Chondrocyte (in vitro differentiated cells): ENCODE results near the gene PIEZO2. TPM values are rescaled to one million over a fixed set of nuclear protein-coding genes. Genes with fewer than 3 reads are reported as not detected.
A peak's percentile ranks its signal among the peaks of the same experiment; 100 is the strongest.

Experiments used
- DNase-seq: peaks from one replicate; pipeline ENCODE4 v3.0.0; 2021; ENCODE audit warnings: mixed read lengths, low spot score
- H3K27ac Mint-ChIP-seq: one replicate; pipeline ENCODE4 v1.8.0; 2021; ENCODE audit warnings: mild to moderate bottlenecking, moderate library complexity, mixed read lengths; ENCODE audit not compliant: unreplicated experiment
- H3K27me3 Mint-ChIP-seq: 2 replicates; pipeline ENCODE4 v1.8.0; 2021; ENCODE audit warnings: low read depth, mixed read lengths
- H3K36me3 Mint-ChIP-seq: 2 replicates; pipeline ENCODE4 v1.8.0; 2021; ENCODE audit warnings: low read depth, mixed read lengths
- H3K4me1 Mint-ChIP-seq: 2 replicates; pipeline ENCODE4 v1.8.0; 2021; ENCODE audit warnings: low read depth, mild to moderate bottlenecking, mixed read lengths
- H3K4me3 Mint-ChIP-seq: one replicate; pipeline ENCODE4 v1.8.0; 2021; ENCODE audit warnings: mild to moderate bottlenecking, moderate library complexity, mixed read lengths; ENCODE audit not compliant: unreplicated experiment
- H3K9me3 Mint-ChIP-seq: 2 replicates; pipeline ENCODE4 v1.8.0; 2021; ENCODE audit warnings: low read depth, mixed read lengths
- total RNA-seq: library from RNA; stranded (reverse); gene quantifications from 3 replicates; pipeline ENCODE4 v1.2.1, GENCODE V29; 2021
- TF ChIP-seq, protein P1 (sequence below): fragments of 200-600 bp; sonication (generic); IDR thresholded peaks from 2 replicates; pipeline ENCODE4 v1.5.0; 2021; ENCODE audit warnings: antibody characterized with exemption, mild to moderate bottlenecking, moderate library complexity

Gene PIEZO2
- total RNA-seq, 1 donor from 2014 or later: 142 TPM

DNA sequence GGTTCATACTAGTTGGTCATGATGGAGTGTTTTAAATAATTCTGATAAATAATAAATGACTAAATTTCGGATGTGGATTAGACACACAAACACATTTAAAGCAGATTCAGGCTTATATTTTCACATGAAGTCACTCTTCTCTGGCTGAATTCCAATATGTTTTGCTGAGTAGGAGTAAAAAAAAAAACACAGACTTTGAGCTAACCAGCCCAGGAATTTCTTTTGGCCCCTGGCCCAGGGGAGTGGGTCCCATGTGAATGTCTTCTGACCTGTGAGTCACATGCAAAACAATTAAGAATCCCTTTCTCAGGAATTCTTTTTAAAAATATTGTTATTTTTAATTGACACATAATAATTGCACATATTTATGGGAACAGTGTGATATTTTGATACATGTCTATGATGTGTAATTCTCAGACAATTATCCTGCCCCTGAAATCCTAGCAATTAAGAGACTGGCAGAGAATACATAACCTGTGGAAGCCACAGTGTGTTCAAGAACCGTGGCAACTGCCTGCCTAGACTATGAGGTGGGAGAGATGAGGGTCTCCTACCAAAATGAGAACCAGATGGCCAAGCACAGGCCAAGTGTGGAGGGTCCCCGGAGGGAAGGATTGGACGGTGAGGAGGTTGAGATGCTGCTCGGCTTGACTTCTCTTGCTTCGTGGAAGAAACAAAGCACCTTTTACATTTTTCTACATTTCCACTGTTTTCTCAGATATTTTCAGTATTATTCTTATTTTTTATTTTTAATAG, 236.4 kb downstream of the PIEZO2 start:
- Mint-ChIP-seq H3K4me1 (peaks cover 49% of the 10 kb centered on the region), H3K27ac (peak overlapping the region; percentile 100), H3K27me3 (no peaks in the 10 kb centered on the region), H3K4me3 (peak overlapping the region; percentile 46), H3K9me3 (peaks cover 3% of the 10 kb centered on the region), H3K36me3 (peaks cover 15% of the 10 kb centered on the region)
- TF ChIP-seq, protein P1, sequence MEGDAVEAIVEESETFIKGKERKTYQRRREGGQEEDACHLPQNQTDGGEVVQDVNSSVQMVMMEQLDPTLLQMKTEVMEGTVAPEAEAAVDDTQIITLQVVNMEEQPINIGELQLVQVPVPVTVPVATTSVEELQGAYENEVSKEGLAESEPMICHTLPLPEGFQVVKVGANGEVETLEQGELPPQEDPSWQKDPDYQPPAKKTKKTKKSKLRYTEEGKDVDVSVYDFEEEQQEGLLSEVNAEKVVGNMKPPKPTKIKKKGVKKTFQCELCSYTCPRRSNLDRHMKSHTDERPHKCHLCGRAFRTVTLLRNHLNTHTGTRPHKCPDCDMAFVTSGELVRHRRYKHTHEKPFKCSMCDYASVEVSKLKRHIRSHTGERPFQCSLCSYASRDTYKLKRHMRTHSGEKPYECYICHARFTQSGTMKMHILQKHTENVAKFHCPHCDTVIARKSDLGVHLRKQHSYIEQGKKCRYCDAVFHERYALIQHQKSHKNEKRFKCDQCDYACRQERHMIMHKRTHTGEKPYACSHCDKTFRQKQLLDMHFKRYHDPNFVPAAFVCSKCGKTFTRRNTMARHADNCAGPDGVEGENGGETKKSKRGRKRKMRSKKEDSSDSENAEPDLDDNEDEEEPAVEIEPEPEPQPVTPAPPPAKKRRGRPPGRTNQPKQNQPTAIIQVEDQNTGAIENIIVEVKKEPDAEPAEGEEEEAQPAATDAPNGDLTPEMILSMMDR: no peak
- DNase-seq: no peak

DNA sequence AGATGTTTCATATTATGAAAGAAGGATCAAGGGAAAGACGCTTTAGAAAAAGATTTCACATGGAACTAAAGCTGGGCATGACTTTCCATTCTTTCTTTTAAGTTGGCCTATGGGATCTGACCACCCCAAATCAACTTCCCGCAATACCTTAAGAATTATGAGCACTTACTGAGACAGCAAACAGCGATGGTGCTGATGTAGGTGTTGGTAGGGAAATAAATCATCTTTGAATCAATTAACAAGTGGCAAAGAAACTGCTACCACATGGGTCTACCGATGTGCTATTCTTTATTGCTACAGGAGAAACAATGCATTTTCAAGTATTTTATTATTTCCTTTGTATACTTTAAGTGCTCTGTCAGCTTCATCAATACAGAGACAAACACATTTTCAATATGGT, 239.6 kb downstream of the PIEZO2 start:
- H3K27me3 Mint-ChIP-seq: no peaks in the 10 kb centered on the region
- no peak for DNase-seq
- peak overlapping the region; percentile 5 for H3K27ac Mint-ChIP-seq
- peaks cover 20% of the 10 kb centered on the region for H3K36me3 Mint-ChIP-seq
- H3K4me3 Mint-ChIP-seq: no peak overlapping the region
- TF ChIP-seq, protein P1: no peak
- H3K9me3 Mint-ChIP-seq: peaks cover 3% of the 10 kb centered on the region
- peaks cover 34% of the 10 kb centered on the region for H3K4me1 Mint-ChIP-seq

DNA sequence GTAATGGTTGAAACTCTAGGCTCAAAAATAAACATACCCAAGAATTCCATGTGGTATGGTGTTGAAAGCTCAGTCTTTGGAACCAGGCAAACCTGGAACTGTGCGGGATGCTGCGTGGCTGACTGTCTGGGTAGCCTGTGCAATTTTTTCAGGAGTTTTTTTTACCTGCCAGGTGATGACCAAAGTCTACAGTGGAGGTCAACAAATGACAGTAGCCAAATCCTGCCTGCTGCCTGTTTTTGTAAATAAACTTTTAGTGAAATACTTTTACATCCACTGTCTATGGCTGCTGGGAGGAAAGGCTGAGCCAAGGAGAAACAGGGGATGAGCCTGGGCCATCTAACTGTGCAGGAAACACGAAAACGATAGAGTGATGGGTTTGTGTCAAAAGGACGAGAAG, 240.6 kb downstream of the PIEZO2 start:
- DNase-seq: no peak
- H3K36me3 Mint-ChIP-seq: peaks cover 23% of the 10 kb centered on the region
- H3K4me3 Mint-ChIP-seq: no peak overlapping the region
- TF ChIP-seq, protein P1: no peak
- peak overlapping the region; percentile 73 for H3K27ac Mint-ChIP-seq
- peaks cover 32% of the 10 kb centered on the region for H3K4me1 Mint-ChIP-seq
- no peaks in the 10 kb centered on the region for H3K27me3 Mint-ChIP-seq
- H3K9me3 Mint-ChIP-seq: peaks cover 3% of the 10 kb centered on the region

DNA sequence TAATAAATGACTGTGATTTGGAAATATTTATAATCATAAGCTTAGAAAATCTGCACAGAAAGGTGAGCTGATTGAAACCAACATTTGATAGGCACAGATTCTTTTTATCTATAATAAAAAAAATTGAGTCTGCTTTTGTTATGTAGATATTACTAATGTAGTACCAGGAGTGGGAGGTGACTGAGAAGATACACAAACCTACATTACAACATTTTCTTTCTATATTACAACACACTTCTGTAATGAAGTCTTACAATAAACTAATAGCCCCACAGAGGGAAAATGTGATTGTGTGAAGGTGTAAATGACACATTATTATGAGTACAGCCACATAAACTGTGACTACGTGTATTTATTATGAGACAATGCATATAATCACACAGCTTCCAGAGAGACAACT, 241.6 kb downstream of the PIEZO2 start:
- Mint-ChIP-seq H3K27ac (no peak overlapping the region), H3K27me3 (no peaks in the 10 kb centered on the region), H3K9me3 (peaks cover 3% of the 10 kb centered on the region), H3K4me3 (no peak overlapping the region), H3K4me1 (peaks cover 22% of the 10 kb centered on the region), H3K36me3 (peaks cover 26% of the 10 kb centered on the region)
- TF ChIP-seq, protein P1: no peak
- no peak for DNase-seq

DNA sequence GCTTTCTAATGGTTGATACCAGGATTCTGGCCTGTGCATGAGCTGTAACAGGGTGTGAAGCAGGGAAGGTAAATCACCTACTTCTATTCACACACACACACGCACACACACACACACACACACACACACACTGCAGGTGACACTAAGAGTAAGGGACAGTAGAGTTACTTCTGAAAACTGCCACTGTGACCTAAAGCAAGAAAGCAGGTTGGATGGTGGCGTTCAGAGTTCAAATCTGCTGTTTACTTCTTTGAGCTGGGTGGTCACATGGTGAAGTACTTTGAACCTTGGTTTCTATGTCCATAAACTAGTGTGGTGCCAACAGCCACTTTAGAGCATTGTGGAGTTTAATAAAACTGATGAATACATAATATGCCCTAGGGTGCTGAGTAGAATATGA, 248.0 kb downstream of the PIEZO2 start:
- Mint-ChIP-seq H3K36me3 (peaks cover 12% of the 10 kb centered on the region), H3K9me3 (no peaks in the 10 kb centered on the region), H3K27me3 (no peaks in the 10 kb centered on the region), H3K4me3 (no peak overlapping the region), H3K27ac (no peak overlapping the region), H3K4me1 (peaks cover 43% of the 10 kb centered on the region)
- TF ChIP-seq, protein P1: no peak
- DNase-seq: no peak
